ENCODE data around the gene SRR. TPM values are rescaled to one million over a fixed set of nuclear protein-coding genes. Genes with fewer than 3 reads are reported as not detected.

The SRR gene
- total and polyA plus RNA-seq, 9 donors = 12.4 to 28.6 (median 22.7) TPM

DNA sequence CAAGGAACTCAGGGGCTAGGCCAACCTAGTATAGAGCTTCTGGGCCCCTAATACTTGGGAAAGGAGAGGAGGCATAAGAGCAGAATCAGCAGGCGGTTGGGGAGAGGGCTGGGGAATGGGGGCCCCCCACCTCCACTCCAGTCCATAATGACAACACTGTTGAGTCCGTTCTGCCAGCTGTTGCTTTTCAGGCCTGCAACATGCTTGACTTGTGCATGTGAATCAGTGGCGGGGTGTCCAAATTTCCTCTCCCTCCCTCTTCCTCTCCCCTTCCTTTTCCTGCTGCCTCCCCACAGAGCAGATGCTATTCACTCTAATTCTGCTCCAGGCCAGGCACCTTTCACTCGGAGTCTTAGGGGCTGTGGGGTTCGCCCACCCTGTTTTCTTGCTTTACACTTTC is 65.3 kb downstream of the SRR start:
- no peaks in the 10 kb centered on the region for H3K9me3 ChIP-seq (replicated peaks; ENCODE audit: control insufficient read depth, low read depth, low read length)
- H3K27me3 ChIP-seq (ENCODE audit: control insufficient read depth, insufficient read depth, low read length) = no peaks in the 10 kb centered on the region
- H3K36me3 ChIP-seq (ENCODE audit: control insufficient read depth, insufficient read depth, low read length) = peaks cover 63% of the 10 kb centered on the region
- no peak overlapping the region for H3K4me3 ChIP-seq (ENCODE audit: low read length)
- 53% methylated on average over 4 of the region's 5 CpGs for WGBS (ENCODE audit: insufficient coverage)
- H3K4me1 ChIP-seq (ENCODE audit: control insufficient read depth, insufficient read depth, low read length) = peaks cover 9% of the 10 kb centered on the region
- H3K27ac ChIP-seq (ENCODE audit: low read length) = no peak overlapping the region
- DNase-seq = no peak

DNA sequence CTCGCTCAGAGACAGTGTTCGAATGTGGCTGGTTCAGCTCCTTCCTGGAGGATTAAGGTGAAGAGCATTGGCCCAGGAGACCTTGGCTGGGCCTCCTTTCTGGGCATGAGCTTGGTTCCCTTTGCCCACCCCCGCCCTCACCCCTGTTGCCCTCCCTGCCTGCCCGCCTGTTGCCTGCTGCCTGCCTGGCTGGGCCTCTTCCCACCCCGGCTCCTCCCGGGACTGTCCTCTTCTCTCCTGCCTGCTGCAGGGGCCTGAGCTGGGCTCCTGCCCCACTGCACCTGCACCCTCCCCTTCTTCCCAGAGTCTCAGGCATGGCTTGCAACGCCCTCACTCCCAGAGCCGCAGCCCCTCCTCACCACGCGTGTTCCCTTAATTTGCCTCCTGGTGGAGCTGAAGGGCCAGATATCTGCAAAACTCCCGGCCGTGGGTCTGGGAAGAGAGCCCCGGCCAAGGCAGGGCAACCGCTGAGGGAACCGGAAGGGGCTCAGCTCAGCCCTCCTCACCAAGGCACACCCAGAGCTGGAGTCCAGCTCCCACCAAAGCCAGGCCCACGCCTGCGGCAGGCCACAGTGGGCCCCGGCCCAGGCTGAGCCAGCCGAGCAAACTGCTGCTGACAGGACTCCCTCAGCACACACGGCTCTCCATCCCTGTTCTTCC is 65.9 kb downstream of the SRR start:
- Histone ChIP-seq H3K27me3 (ENCODE audit: control insufficient read depth, insufficient read depth, low read length) (no peaks in the 10 kb centered on the region), H3K4me3 (ENCODE audit: low read length) (no peak overlapping the region), H3K9me3 (replicated peaks; ENCODE audit: control insufficient read depth, low read depth, low read length) (no peaks in the 10 kb centered on the region), H3K4me1 (ENCODE audit: control insufficient read depth, insufficient read depth, low read length) (peaks cover 3% of the 10 kb centered on the region), H3K27ac (ENCODE audit: low read length) (no peak overlapping the region), H3K36me3 (ENCODE audit: control insufficient read depth, insufficient read depth, low read length) (peaks cover 64% of the 10 kb centered on the region)
- 33% methylated on average over 18 of the region's 20 CpGs for WGBS (ENCODE audit: insufficient coverage)
- DNase-seq = no peak

DNA sequence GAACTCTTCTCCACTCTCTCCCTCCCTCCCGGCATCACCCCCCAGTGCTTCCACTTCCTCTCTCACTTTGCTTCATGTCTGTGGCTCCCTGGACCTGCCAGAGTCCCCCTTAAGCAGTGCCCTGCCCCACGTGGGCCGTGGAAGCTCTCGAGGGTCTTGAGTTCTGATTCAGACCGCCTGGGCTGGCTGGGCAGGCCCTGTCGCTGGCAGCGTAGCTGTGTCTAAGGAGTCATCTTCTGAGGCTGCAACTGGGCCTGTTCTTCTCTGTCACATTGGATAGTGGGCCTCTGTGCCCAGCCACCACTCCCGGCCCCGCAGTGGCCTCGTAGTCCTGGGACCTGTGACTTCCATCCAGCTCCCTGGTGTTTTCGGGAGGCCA is 66.5 kb downstream of the SRR start:
- WGBS (ENCODE audit: insufficient coverage) = 77% methylated on average over 11 of the region's 11 CpGs
- Histone ChIP-seq H3K4me3 (ENCODE audit: low read length) (no peak overlapping the region), H3K27me3 (ENCODE audit: control insufficient read depth, insufficient read depth, low read length) (no peaks in the 10 kb centered on the region), H3K36me3 (ENCODE audit: control insufficient read depth, insufficient read depth, low read length) (peaks cover 63% of the 10 kb centered on the region), H3K4me1 (ENCODE audit: control insufficient read depth, insufficient read depth, low read length) (no peaks in the 10 kb centered on the region), H3K27ac (ENCODE audit: low read length) (no peak overlapping the region), H3K9me3 (replicated peaks; ENCODE audit: control insufficient read depth, low read depth, low read length) (no peaks in the 10 kb centered on the region)
- DNase-seq = no peak

DNA sequence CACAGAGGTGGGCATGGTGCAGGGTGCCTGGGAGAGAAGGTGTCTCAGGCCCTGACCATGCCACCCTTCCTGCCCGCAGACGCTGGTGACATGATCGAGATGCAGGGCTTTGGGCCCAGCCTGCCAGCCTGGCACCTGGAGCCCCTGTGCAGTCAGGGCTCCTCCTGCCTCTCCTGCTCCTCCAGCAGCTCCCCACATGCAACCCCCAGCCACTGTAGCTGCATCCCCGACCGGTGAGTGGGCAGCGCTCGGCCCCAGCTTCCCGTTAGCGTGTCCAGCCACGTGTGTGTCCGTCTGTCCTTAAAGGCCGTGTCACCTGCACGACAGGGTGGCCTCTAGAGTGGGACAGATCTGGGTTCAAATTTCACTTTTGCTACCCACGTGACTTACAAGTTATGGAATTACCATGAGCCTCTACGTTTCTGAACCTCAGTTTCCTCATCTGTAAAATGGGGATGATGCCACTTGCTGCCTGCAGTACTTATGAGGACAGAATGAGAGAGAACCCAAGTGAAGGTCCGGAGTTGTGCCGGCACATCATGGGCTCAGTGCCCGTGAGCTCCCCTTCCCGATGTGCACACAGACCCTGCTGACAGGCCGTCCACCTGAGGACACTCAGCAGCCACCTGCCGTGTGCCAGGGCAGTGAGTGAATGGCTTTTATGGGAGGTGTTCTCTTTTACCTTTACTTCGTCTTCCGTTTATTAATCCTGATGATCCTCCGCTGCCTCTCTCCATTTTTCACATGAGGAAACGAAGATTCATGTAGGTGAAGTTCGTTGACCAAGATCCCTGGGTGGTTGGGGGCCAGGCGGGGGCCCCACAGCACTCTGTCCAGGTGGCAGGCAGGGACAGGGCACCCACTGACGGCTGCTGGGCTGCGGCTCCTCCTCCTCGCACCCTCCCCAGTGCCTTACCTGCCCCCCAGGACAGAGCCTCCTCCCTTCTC is 67.7 kb downstream of the SRR start:
- WGBS (ENCODE audit: insufficient coverage) = 90% methylated on average over 22 of the region's 30 CpGs
- H3K27me3 ChIP-seq (ENCODE audit: control insufficient read depth, insufficient read depth, low read length) = no peaks in the 10 kb centered on the region

DNA sequence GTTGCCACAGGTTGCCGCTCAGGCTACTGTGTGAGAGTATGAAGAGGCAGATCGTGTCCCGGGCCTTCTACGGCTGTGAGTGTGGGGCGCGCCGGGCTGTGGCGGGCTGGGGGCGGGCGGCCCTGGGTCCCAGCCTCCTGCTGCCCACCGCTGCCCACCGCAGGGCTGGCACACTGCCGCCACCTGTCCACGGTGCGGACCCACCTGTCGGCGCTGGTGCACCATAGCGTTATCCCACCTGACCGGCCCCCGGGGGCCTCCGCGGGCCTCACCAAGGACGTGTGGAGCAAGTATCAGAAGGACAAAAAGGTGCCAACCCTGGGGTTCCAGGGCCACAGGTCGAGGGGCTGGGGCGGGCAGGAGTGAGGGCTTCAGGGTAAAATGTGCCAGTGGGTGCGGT is 68.4 kb downstream of the SRR start:
- Histone ChIP-seq H3K36me3 (ENCODE audit: control insufficient read depth, insufficient read depth, low read length) (peaks cover 63% of the 10 kb centered on the region), H3K4me3 (ENCODE audit: low read length) (no peak overlapping the region), H3K27ac (ENCODE audit: low read length) (no peak overlapping the region), H3K4me1 (ENCODE audit: control insufficient read depth, insufficient read depth, low read length) (no peaks in the 10 kb centered on the region), H3K9me3 (replicated peaks; ENCODE audit: control insufficient read depth, low read depth, low read length) (no peaks in the 10 kb centered on the region), H3K27me3 (ENCODE audit: control insufficient read depth, insufficient read depth, low read length) (no peaks in the 10 kb centered on the region)
- no peak for DNase-seq
- 94% methylated on average over 22 of the region's 26 CpGs for WGBS (ENCODE audit: insufficient coverage)

More for the DNA sequence above, 67.7 kb downstream of the SRR start:
- Histone ChIP-seq H3K36me3 (ENCODE audit: control insufficient read depth, insufficient read depth, low read length) (peaks cover 65% of the 10 kb centered on the region), H3K4me1 (ENCODE audit: control insufficient read depth, insufficient read depth, low read length) (no peaks in the 10 kb centered on the region), H3K4me3 (ENCODE audit: low read length) (no peak overlapping the region), H3K27ac (ENCODE audit: low read length) (no peak overlapping the region), H3K9me3 (replicated peaks; ENCODE audit: control insufficient read depth, low read depth, low read length) (no peaks in the 10 kb centered on the region)
- no peak for DNase-seq

DNA sequence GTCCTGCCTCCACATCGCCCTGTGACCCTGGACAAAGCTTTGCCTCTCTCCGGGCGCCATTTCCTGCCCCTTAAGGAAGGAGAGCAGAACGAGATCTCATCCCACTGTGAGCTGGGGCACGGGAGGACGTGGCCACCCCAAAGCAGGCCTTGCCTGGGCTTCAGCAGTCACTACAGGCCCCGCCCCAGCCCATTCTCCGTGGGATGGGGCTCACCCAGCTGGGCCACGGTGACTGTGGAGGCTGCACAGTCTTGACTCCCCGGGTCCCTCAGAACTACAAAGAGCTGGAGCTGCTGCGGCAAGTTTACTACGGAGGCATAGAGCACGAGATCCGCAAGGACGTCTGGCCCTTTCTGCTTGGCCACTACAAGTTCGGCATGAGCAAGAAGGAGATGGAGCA is 68.9 kb downstream of the SRR start:
- no peak overlapping the region for H3K27ac ChIP-seq (ENCODE audit: low read length)
- H3K9me3 ChIP-seq (replicated peaks; ENCODE audit: control insufficient read depth, low read depth, low read length) = no peaks in the 10 kb centered on the region
- no peaks in the 10 kb centered on the region for H3K4me1 ChIP-seq (ENCODE audit: control insufficient read depth, insufficient read depth, low read length)
- H3K4me3 ChIP-seq (ENCODE audit: low read length) = no peak overlapping the region
- 85% methylated on average over 15 of the region's 16 CpGs for WGBS (ENCODE audit: insufficient coverage)
- no peaks in the 10 kb centered on the region for H3K27me3 ChIP-seq (ENCODE audit: control insufficient read depth, insufficient read depth, low read length)
- no peak for DNase-seq
- peaks cover 64% of the 10 kb centered on the region for H3K36me3 ChIP-seq (ENCODE audit: control insufficient read depth, insufficient read depth, low read length)

DNA sequence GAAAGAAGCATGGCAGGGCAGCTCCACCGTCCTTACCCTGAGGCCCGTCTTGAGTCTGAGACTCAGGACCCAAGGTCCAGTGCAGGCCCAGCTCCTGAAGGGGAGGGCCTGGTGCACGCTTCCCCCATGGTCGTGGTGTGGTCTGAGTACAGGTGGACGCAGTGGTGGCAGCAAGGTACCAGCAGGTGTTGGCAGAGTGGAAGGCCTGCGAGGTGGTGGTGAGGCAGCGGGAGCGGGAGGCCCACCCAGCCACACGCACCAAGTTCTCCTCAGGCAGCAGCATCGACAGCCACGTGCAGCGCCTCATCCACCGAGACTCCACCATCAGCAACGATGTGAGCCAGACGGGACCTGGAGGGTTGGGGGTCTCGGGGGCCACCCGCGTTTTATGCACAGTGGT is 69.4 kb downstream of the SRR start:
- 92% methylated on average over 18 of the region's 18 CpGs for WGBS (ENCODE audit: insufficient coverage)
- Histone ChIP-seq H3K27ac (ENCODE audit: low read length) (no peak overlapping the region), H3K27me3 (ENCODE audit: control insufficient read depth, insufficient read depth, low read length) (no peaks in the 10 kb centered on the region), H3K4me3 (ENCODE audit: low read length) (no peak overlapping the region), H3K36me3 (ENCODE audit: control insufficient read depth, insufficient read depth, low read length) (peaks cover 64% of the 10 kb centered on the region), H3K4me1 (ENCODE audit: control insufficient read depth, insufficient read depth, low read length) (no peaks in the 10 kb centered on the region), H3K9me3 (replicated peaks; ENCODE audit: control insufficient read depth, low read depth, low read length) (no peaks in the 10 kb centered on the region)
- no peak for DNase-seq

Other genes with a start within 250 kb of the SRR start
- 31.3 TPM for gene HIC1, start 248.8 kb upstream of the SRR start, total RNA-seq
- 10 to 100 TPM; 28.1 to 60.4 (median 44.0) TPM for gene HIC1, start 248.8 kb upstream of the SRR start, polyA plus RNA-seq (ENCODE audit: insufficient read depth in 1 of 8, insufficient read length in 8 of 8, low replicate concordance in 1 of 8)
- 16.1 TPM for gene SMG6, start 165 bp upstream of the SRR start, total RNA-seq
- gene SMG6, start 165 bp upstream of the SRR start, polyA plus RNA-seq (ENCODE audit: insufficient read depth in 1 of 8, insufficient read length in 8 of 8, low replicate concordance in 1 of 8) = 10 to 100 TPM; 12.7 to 21.8 (median 19.7) TPM
- gene TSR1, start 32.5 kb downstream of the SRR start, total RNA-seq = 27.4 TPM
- gene TSR1, start 32.5 kb downstream of the SRR start, polyA plus RNA-seq (ENCODE audit: insufficient read depth in 1 of 8, insufficient read length in 8 of 8, low replicate concordance in 1 of 8) = 10 to 100 TPM; 32.0 to 46.0 (median 36.0) TPM
- 37.1 TPM for gene SGSM2, start 33.6 kb downstream of the SRR start, total RNA-seq
- gene SGSM2, start 33.6 kb downstream of the SRR start, polyA plus RNA-seq (ENCODE audit: insufficient read depth in 1 of 8, insufficient read length in 8 of 8, low replicate concordance in 1 of 8) = 10 to 100 TPM; 35.2 to 56.5 (median 45.6) TPM
- 8.0 TPM for gene MNT, start 97.1 kb downstream of the SRR start, total RNA-seq
- gene MNT, start 97.1 kb downstream of the SRR start, polyA plus RNA-seq (ENCODE audit: insufficient read depth in 1 of 8, insufficient read length in 8 of 8, low replicate concordance in 1 of 8) = 10 to 100 TPM; 10.1 to 19.3 (median 16.1) TPM
- gene METTL16, start 207.9 kb downstream of the SRR start, total RNA-seq = 15.5 TPM
- 10 to 100 TPM; 18.5 to 24.1 (median 20.6) TPM for gene METTL16, start 207.9 kb downstream of the SRR start, polyA plus RNA-seq (ENCODE audit: insufficient read depth in 1 of 8, insufficient read length in 8 of 8, low replicate concordance in 1 of 8)

All from muscle of leg (tissue), 11 donors.